HuH-7.5 (cell line): ENCODE results near the gene LAIR1.
"Not testable (repeated sequence)": the region's sequence is repeated elsewhere in the genome, so short reads cannot be mapped to it uniquely, and the experiment has no call there.

Experiments used
- DNase-seq: peaks from one replicate; pipeline ENCODE4 v3.0.0; 2011; ENCODE audit warnings: low spot score

LAIR1 gene

DNA sequence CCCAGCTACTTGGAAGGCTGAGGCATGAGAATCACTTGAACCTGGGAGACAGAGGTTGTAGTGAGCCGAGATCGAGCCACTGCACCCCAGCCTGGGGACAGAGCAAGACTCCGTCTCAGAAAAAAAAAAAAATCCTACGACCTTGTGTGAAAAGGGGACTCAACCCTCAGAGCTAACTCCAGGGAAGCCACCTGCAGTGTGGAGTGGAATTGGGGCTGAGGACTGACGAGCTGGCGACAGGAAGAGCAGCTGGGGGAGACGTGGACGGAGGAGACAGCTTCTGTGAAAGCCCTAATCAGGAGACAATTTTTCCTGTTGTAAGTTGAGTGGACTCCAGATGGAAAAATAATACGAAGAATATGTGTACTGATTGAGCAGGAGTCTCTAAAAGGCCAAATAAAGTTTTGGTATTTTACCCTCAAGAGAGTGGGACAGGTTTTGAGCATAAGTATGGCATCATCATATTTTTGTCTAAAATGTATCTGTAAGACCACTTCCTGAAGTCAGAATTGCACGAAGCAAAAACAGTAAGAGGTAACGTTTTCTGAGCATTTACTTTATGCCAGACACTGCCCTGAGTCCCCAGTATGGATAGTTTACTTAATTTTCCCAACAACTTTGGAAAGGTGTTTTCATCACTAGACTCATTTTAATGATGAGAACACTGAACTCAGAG is 12.0 kb upstream of the LAIR1 start:
- no peak for DNase-seq

- not testable (repeated sequence) for DNase-seq
Observed at GRCh38 chr19:54375181-54375938, 10.6 kb upstream of the LAIR1 start.

- DNase-seq, result no peak
Observed at GRCh38 chr19:54373781-54374631, 9.3 kb upstream of the LAIR1 start.

- DNase-seq, result not testable (repeated sequence)
Observed at GRCh38 chr19:54371453-54371852, 6.7 kb upstream of the LAIR1 start.

DNA sequence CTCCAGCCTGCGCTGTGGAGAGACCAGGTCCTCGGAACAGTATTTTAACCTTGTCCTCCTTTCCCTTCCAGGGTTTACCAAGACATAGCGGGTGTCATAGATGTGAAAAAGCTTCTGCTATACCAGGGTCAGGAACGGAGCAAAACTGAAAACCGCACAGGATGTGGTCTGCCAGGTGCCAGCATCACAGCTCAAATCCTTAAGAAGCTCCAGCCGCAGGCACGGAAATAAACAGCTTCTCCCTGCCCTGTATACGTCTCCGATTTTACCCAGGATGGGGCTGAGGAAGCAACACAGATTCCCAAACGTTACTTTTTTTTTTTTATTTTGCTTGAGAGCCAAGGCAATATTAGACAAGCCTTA is 5.7 kb upstream of the LAIR1 start:
- DNase-seq, result not testable (repeated sequence)

- DNase-seq, result not testable (repeated sequence)
Observed at GRCh38 chr19:54369688-54370433, 5.1 kb upstream of the LAIR1 start.

DNA sequence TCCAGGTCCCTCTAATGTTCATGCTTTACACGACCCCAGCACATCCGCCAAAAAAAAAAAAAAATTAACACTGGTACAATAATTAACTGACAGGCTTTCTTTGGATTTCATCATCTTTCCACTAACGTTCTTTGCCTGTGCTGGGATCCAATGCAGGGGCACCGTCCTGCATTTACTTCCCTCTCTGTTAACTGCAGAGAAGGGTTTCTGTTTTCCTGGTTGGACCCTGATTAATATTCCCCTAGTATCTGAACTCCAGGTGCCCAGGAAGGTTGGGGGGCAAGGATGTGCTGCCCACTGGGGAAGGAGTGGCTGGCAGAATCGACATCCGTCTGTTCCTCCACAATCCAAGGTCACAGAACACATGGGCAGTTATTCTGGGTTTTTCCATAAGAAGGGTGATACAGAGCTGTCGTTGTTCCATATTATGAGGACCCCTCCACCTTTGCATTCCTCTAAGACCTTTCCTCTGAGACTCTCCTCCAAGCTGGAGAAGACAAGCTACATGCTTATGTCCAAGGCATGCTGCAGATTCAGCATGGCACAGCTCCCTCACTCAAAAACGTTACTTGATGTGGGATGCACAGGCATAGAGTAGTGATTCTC is 4.5 kb upstream of the LAIR1 start:
- no peak for DNase-seq

GRCh38 chr19:54366811-54367210 is 2.1 kb upstream of the LAIR1 start:
- no peak for DNase-seq

GRCh38 chr19:54365798-54366197 is 1.1 kb upstream of the LAIR1 start:
- DNase-seq, result not testable (repeated sequence)

DNA sequence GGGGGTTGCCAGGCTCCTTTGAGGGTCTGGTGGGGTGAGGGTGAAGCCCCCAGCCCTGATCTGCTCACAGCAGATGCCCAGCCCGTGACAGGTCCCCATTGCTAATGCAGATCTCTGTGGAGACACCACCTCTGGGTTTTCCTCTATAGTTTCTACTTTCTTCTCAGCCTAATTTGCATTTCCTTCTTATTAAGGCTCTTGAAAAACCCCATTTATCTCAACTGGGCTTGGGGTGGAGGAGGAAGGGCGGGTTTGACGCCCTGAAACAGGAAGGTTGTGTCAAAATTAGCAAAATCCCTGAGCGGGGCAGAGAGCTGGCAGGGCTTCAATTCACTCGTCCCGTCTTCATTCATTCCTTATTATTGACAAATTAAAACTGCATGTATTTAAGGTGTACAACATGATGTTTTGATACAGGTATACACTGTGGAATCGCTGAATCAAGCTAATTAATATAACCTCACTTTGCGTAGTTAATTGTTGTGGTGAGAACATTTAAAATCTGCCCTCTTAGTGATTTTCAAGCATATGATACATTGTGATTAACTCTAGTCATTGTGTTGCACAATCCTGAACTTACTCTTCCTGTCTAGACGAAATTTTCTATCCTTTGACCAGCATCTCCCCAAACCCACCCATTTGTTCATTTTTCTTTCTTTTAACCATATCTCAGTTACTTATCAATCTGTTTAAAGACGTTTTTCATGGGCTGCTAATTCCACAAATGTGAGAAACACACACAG is 2.9 kb downstream of the LAIR1 start:
- not testable (repeated sequence) for DNase-seq

- not testable (repeated sequence) for DNase-seq
Observed at GRCh38 chr19:54359149-54359820, 5.4 kb downstream of the LAIR1 start.

DNA sequence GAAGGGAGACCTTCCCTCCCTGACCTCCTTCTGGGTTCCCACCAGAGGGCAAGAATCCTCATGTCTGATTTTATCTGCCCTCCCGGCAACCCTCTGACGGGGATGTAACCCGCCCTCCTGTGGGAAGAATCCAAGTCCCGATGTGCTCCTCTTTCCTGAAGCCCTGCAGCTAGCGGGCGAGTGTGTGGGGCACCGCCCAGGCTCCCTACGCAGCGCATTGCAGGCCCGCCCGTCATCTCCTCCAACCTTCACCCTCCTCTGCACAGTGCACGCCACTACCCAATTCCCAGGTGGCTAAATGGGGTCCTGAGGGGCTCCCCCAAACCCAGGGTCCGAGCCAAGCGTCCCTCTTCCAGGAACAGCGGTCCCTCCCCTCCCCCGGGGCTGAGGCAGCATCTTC is 7.3 kb downstream of the LAIR1 start:
- DNase-seq, result no peak

DNA sequence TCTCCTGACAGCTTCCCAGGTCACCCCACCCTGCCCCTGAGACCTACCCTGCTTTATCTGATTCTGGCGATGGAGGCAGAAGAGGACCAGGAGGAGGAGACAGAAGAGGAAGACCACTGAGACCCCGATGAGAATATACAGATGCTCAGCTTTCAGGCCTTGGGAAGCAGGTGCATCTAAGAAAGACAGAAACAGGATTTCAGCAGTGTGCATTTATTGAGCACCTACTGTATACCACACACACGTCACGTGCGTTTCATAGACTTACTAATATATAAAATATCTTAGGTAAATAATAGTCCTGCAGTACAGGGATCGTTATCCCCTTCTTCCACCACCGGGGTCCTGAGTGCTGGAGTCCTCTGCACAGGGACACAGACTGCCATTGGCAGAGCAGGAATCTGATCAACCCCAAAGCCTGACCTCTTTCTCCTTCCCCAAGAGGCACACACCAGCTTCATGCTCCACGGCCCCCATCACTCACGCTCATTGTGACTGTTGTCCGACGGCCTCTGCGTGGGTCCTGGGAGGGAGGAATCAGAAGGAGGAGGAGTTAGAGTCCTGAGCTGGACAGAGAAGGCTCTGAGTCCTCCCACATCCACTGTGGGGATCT is 8.2 kb downstream of the LAIR1 start:
- no peak for DNase-seq

- no peak for DNase-seq
Observed at GRCh38 chr19:54355675-54356074, 9.1 kb downstream of the LAIR1 start.

- DNase-seq, result no peak
Observed at GRCh38 chr19:54354761-54355160, 10.0 kb downstream of the LAIR1 start.

DNA sequence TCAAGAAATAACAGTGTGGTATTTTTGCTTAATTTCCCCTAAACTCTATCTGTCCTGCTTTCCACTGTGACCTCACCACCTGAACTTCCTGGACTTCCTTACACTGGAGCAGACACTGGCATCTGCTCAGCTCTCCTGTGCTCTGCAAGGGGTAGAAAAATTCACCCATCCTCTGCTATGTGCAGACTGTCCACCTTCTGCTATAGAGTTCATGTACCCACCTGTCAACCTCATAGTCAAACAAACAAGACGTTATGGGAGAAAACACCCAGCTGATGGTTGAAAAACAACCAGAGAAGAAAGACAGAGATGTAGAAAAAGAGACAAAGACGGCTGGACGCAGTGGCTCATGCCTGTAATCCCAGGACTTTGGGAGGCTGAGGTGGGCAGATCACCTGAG is 12.2 kb downstream of the LAIR1 start:
- no peak for DNase-seq

- DNase-seq, result no peak
Observed at GRCh38 chr19:54352041-54352440, 12.7 kb downstream of the LAIR1 start.

DNA sequence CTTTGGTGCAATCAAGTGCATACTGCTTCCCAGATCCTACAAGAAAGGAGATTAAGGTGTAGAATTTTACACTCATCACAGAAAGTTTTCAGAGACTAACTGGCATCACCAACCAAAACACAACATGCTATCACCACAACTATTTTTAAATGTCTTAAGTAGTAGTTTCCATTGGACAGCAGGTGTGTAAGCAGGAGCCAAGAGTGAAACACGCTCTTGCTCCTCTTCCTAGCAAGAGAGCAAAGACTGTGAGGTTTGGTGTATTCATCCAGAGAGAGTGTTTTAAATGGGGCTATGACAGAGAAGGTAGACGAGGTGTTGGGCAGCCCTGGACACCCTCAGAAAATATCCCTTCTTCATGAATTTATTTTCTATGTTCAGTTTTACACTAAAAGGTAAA is 13.3 kb downstream of the LAIR1 start:
- DNase-seq, result no peak

DNA sequence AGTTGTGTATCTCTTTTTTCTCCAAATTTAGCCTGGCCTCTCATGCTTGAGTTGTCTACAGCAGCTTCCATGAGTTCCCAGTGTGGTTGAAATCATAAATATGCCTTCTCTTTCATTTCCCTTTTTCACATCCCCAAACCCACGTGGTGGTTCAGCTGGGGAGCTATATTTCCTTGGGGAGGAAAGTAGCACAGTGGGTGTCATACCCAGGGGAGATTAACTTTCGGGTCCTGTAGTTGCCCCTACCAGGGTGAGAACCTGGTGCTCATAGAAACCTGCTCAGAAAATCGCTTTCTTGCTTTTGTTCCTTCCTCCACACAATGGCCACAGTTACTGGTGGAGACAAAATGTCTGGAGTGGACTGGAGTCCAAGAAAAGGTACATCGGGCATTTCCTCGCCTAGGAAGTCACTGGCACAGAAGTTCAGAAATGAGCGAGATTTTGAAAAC is 18.8 kb downstream of the LAIR1 start:
- DNase-seq, result no peak

DNA sequence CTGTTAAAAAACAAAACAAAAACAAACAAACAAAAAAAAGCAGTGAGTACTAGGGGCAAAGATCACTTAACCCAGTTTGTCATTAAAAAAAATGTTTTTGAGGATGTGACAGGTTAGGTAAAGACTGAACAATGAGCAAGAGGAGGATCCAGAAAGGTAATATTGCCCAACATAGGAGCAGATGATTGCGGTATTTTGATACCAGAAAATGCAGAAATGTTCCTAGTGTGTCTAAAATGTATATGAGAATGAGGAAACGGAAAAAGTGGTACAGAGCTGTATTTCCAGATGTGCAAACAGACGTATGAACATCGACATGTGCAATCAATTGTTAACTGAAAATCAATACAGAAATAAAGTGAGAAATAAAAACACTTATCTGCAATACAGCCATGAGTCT is 20.9 kb downstream of the LAIR1 start:
- DNase-seq, result no peak
